ENCODE measurements around the gene DENND1A.
"Not testable (repeated sequence)": the region's sequence is repeated elsewhere in the genome, so short reads cannot be mapped to it uniquely, and the experiment has no call there.

The DENND1A gene

GRCh38 chr9:123757960-123758359 is 172.0 kb downstream of the DENND1A start:
- DNase-seq = no peak

DNA sequence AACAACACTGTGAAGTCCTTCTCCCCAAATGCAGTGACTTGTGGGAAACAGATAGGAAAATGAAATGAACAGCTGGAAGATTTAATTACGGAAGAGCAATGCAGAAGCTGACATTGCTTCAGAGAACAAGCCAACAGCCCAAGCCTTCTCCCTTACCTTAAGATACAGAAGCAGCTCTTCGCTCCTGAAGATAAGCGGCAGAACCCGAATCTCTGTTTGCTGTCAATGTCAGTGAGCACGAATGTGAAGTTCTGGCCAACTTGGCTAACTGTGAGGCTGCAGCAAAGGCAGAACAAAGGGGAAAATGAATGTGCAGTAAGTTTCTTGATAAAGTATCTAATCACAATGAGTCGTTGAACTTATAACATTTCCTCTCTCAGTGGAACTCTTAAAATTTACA is 172.4 kb downstream of the DENND1A start:
- DNase-seq = no peak

- DNase-seq = no peak
Measured at GRCh38 chr9:123756484-123757106, 173.3 kb downstream of the DENND1A start.

DNA sequence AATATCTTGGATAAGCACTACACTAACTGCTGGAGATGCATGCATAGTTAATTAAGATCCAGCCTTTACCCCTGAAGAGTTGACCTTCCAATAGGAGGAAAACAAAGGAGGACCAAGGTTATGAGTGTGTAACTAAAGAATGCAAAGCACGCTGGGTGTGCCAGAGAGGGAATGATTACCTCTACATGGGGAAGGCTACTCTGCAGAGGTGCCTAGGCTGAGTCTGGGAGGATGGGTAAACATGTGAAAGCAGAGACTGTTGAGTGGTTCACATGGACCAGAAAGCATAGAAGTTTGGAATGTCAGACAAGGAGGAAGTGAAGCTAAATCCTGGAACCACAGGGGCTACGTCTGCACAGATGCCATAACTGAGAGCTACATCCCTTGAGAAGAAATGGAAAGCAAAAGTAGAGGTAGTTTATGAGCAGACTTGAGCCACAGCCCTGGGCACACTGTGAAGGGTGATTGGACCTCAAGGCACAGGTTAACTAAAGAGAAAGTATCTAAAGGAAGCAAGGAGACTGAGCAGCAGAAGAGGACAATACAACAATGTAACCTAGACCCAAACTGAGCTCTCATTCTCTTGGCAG is 176.2 kb downstream of the DENND1A start:
- DNase-seq = no peak

DNA sequence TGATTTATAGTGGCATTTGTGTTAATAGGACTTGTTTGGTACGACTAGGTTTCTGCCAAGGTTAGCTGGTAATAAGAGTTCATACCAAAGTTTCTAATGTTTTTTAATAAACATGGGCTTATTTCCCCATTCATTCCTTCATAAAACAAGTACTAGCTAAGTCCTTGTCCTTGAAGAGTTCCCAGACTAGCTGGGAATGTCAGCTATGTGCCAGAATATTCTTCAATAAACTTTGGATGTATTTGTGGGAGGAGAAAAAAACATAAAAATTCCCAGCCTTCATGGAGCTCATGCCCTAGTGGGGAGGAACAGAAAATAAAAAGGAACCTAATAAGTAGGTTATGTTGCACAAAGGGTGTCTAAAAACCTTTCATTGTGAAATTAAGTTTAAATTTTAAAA is 176.9 kb downstream of the DENND1A start:
- DNase-seq = no peak

- no peak for DNase-seq
Measured at GRCh38 chr9:123749580-123750202, 180.2 kb downstream of the DENND1A start.

DNA sequence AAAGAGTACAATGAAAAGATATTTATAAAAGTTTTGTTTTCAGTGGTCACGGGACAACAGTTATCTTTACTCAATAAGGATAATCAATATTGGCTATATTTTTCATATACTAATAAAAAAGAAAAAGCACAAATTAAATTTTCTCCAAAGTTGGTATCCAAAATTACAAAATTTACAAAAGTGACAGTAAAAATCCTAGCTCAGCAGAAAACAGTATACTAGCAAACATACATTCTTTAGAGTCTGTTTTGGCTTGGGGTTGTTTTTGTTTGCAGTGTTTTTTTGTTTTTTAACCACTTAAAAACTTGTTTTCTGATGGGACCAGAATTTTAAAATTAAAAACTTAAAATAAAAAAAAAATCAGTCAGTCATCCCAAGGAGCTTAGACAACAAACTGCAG is 183.2 kb downstream of the DENND1A start:
- DNase-seq = no peak

DNA sequence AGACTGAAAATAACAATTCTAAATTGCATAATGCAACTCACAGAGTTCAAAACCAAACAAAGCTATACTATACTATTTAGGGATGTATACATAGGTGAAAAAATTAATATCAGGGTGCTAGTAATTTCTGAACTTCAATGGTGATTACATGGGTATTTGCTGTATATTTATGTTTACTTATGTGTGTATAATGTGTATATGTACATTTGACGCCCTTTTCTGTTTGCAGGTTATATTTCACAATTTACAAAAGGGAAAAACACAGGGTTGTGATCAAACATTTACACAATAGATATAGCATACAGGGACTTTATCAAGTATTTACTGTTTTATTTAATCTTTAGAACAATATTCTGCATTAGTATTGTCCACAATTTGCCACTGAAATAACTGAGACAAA is 184.0 kb downstream of the DENND1A start:
- no peak for DNase-seq

GRCh38 chr9:123745451-123745850 is 184.5 kb downstream of the DENND1A start:
- no peak for DNase-seq

DNA sequence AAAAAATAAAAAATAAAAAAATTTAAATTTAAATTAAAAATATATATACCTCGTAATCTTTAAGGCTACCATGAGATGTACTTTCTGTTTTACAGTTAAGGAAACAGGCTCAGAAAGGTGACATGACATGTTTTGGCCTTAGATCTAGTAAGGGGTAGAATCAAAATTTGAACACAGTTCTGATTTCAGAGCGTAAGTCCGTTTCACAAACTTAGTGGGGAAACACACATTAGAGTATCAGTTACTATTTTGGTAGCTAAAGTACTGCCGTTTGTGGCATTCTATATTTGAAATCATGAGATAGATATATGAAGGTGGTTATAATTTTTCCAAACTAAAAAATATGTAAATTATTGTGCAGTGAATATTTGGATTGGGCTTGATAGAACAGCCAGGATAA is 186.2 kb downstream of the DENND1A start:
- DNase-seq = no peak

- no peak for DNase-seq
Measured at GRCh38 chr9:123742009-123742767, 187.7 kb downstream of the DENND1A start.

DNA sequence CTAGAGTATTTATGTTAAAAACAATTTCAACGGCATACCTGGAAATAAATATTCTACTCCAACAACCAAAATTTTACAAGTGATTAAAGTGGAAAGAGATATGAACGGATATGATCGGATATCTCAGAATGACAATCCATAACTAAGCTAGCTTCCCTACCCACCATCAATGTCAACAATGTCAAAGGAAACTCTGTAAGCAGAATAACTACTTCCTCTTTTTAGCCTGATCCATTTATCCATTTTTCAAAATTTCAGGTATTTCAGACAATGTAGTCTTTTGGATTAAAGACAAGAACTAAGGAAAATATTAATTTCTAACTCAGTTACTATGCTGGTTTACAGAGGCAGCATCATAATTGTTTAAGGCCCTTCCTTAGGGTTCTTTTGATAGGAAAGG is 188.7 kb downstream of the DENND1A start:
- no peak for DNase-seq

DNA sequence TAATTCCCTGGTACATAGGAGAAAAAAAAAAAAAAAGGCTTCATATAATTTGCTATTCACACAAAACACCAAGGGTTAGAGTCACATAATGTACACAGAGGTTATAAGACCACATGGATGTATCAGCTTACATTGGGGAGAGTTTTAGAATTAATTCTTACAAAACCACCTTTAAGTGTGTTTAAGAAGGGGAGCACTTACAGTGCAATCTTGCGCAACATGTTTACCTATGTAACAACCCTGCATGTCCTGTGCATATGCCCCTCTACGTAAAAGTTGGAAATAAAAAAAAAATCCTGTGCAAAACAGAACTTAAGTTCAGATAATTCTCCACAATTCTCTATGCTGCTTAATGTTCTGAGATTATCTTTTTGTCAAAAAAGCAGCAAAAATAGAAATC is 190.0 kb downstream of the DENND1A start:
- DNase-seq = no peak

DNA sequence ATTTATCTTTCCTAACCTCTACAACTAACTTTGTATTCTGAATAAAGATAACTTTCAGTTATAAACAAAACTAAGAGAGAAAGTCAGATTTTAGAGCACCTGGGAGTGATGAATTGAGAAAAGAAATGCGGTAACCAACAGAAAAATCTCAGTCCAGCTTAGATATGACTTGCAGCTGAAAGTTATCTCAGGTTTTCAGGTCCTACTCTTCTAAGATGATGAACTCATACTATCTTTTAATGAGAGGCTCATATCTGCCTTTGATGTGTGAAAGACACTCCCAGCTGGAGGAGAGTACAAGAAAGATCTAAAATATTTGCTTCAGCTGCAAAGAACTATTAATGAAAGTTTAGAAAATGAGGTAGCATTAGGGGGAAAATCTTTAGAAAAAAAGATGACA is 190.5 kb downstream of the DENND1A start:
- no peak for DNase-seq

DNA sequence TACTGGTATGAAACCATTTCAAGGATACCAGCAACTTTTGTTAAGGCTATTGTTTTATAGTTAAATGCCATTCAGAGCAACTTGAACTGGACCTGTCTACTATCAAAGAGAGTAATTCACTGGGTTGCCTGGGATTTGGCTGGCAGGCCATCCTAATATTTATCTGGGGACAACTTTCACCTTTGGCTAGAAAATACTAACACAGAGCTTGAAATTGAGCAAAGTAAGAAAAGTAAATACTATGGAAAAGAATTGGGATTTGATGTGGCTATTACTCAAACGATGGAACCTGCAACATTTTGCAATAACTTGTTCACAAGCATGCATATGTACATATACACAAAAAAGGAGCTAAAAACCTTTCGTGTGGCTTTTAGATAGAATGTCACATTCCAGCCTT is 191.3 kb downstream of the DENND1A start:
- no peak for DNase-seq

DNA sequence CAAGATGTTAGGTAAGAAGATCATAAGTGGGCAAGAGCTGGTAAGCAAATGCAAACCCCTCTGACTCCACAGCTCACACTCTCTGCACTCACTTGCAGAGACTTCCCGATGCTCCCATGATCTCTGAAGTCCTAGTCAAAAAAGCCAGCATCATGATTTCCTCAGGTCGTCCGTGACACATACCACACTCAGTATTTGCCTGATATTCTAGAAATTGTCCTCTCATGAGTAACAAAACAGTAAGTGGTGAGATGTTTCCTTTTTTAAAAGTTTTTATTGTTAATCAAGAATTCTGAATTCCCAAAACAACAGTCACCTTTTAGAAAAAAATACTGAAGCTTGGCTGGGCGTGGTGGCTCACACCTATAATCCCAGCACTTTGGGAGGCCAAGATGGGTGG is 194.6 kb downstream of the DENND1A start:
- no peak for DNase-seq

DNA sequence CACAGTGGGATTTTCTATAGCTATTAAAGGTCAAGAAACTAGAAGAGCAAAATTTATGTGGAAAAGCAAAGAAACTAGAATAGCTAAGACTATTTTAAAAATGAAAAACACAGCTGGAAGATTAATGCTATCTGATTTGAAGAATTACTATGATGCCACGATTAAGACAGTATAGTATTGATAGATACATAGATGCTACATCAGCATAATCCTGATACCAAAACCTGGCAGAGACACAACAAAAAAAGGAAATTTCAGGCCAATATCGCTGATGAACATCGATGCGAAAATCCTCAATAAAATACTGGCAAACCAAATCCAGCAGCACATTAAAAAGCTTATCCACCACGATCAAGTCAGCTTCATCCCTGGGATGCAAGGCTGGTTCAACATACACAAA is 201.4 kb downstream of the DENND1A start:
- not testable (repeated sequence) for DNase-seq

- no peak for DNase-seq
Measured at GRCh38 chr9:123727332-123727731, 202.6 kb downstream of the DENND1A start.

- no peak for DNase-seq
Measured at GRCh38 chr9:123725389-123725788, 204.5 kb downstream of the DENND1A start.

DNA sequence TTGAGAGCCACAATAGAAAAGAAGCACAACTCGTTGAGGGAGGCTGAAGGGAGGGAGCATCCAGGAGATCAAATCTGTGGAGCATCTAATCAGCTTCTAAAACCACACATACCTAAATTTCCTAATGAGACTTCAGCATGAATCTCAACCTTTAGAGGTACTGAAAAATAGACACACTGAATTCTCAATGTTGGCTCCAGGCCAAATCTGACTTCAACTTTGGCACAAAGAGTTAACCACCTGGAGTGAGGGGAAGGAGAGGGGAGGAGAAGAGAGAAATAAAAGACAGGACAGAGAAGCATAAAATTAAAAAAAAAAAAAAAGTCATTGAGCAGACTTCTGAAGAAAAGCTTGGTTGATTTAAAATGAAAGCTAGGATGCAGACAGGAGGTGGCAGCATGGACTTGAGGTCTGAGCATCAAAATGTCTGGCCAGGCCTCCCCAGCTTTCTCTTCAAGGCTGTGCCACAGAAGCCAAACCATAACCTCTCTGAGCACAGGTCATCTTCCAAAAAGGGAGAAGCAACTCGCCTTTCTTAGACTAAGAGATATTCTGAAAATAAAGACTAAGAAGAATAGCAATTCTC is 205.6 kb downstream of the DENND1A start:
- DNase-seq = no peak

- no peak for DNase-seq
Measured at GRCh38 chr9:123723135-123723875, 206.6 kb downstream of the DENND1A start.

GRCh38 chr9:123722378-123722777 is 207.5 kb downstream of the DENND1A start:
- no peak for DNase-seq

- DNase-seq = no peak
Measured at GRCh38 chr9:123718188-123718587, 211.7 kb downstream of the DENND1A start.
